Measurements from ENCODE around the gene CLPTM1L. TPM values are rescaled to one million over a fixed set of nuclear protein-coding genes. Genes with fewer than 3 reads are reported as not detected.

The CLPTM1L gene
- total RNA-seq, 1 donor from 2014 or later, result 131 TPM

- H2AFZ ChIP-seq (ENCODE audit: low read depth, low read length), result no peak overlapping the region
- no peaks in the 10 kb centered on the region for H3K27me3 ChIP-seq (ENCODE audit: insufficient read depth, low read length)
- FAIRE-seq, result no peak
- Mint-ChIP-seq H3K4me3 (ENCODE audit: unreplicated experiment) (no peak overlapping the region), H3K9me3 (ENCODE audit: unreplicated experiment) (peaks cover 8% of the 10 kb centered on the region), H3K4me1 (ENCODE audit: low read depth, unreplicated experiment) (peaks cover 2% of the 10 kb centered on the region), H3K27ac (ENCODE audit: unreplicated experiment) (no peak overlapping the region), H3K36me3 (ENCODE audit: low read depth, unreplicated experiment) (peaks cover 17% of the 10 kb centered on the region), H3K27me3 (ENCODE audit: low read depth, unreplicated experiment) (peaks cover 5% of the 10 kb centered on the region)
- H3K79me2 ChIP-seq (ENCODE audit: insufficient read depth, low read length), result no peaks in the 10 kb centered on the region
- no peak overlapping the region for H3K27ac ChIP-seq (ENCODE audit: low read depth, low read length)
- H3K4me1 ChIP-seq (ENCODE audit: insufficient read depth, low read length), result peaks cover 3% of the 10 kb centered on the region
- H3K9ac ChIP-seq (ENCODE audit: low read length), result no peak overlapping the region
- H3K9me3 ChIP-seq (ENCODE audit: insufficient read depth, low read depth, low read length), result peaks cover 4% of the 10 kb centered on the region
- H3K36me3 ChIP-seq (ENCODE audit: insufficient read depth, low read length), result peaks cover 6% of the 10 kb centered on the region
- H4K20me1 ChIP-seq (ENCODE audit: insufficient read depth, low read length), result no peaks in the 10 kb centered on the region
- no peak overlapping the region for H3K4me3 ChIP-seq (ENCODE audit: insufficient read depth, low read depth, low read length)
- TF ChIP-seq CTCF (IDR thresholded peaks at IDR 0.05; ENCODE audit: insufficient read depth, low read depth, low read length), result no peak
- TF ChIP-seq EZH2 (IDR thresholded peaks at IDR 0.05; ENCODE audit: insufficient read depth, low read length), result no peak
- H3K4me2 ChIP-seq (ENCODE audit: low read length), result no peak overlapping the region
- DNase-seq (ENCODE audit: low read depth), result no peak
Measured at GRCh38 chr5:1315709-1316587, 29.0 kb downstream of the CLPTM1L start.

- DNase-seq (ENCODE audit: low read depth), result no peak
- H3K27ac Mint-ChIP-seq (ENCODE audit: unreplicated experiment), result no peak overlapping the region
- H3K27ac ChIP-seq (ENCODE audit: low read depth, low read length), result no peak overlapping the region
- FAIRE-seq, result no peak
- peaks cover 10% of the 10 kb centered on the region for H3K9me3 ChIP-seq (ENCODE audit: insufficient read depth, low read depth, low read length)
- peaks cover 3% of the 10 kb centered on the region for H3K4me1 ChIP-seq (ENCODE audit: insufficient read depth, low read length)
- no peak overlapping the region for H3K9ac ChIP-seq (ENCODE audit: low read length)
- peaks cover 7% of the 10 kb centered on the region for H3K27me3 Mint-ChIP-seq (ENCODE audit: low read depth, unreplicated experiment)
- no peak overlapping the region for H2AFZ ChIP-seq (ENCODE audit: low read depth, low read length)
- no peak overlapping the region for H3K4me2 ChIP-seq (ENCODE audit: low read length)
- peaks cover 2% of the 10 kb centered on the region for H3K4me1 Mint-ChIP-seq (ENCODE audit: low read depth, unreplicated experiment)
- peaks cover 17% of the 10 kb centered on the region for H3K36me3 Mint-ChIP-seq (ENCODE audit: low read depth, unreplicated experiment)
- H4K20me1 ChIP-seq (ENCODE audit: insufficient read depth, low read length), result no peaks in the 10 kb centered on the region
- H3K9me3 Mint-ChIP-seq (ENCODE audit: unreplicated experiment), result peaks cover 12% of the 10 kb centered on the region
- H3K79me2 ChIP-seq (ENCODE audit: insufficient read depth, low read length), result no peaks in the 10 kb centered on the region
- no peaks in the 10 kb centered on the region for H3K27me3 ChIP-seq (ENCODE audit: insufficient read depth, low read length)
- no peak overlapping the region for H3K4me3 ChIP-seq (ENCODE audit: insufficient read depth, low read depth, low read length)
- H3K36me3 ChIP-seq (ENCODE audit: insufficient read depth, low read length), result peaks cover 5% of the 10 kb centered on the region
- H3K4me3 Mint-ChIP-seq (ENCODE audit: unreplicated experiment), result no peak overlapping the region
- TF ChIP-seq EZH2 (IDR thresholded peaks at IDR 0.05; ENCODE audit: insufficient read depth, low read length) (no peak), CTCF (IDR thresholded peaks at IDR 0.05; ENCODE audit: insufficient read depth, low read depth, low read length) (no peak)
Measured at GRCh38 chr5:1315018-1315708, 29.7 kb downstream of the CLPTM1L start.

Measured in astrocyte (in vitro differentiated cells and primary cell).